ENCODE measurements around the gene GAB1.

GRCh38 chr4:143437476-143437875 is 100.8 kb downstream of the GAB1 start:
- TF ChIP-seq CTCF (IDR thresholded peaks at IDR 0.05 in 2 of 3, conservative IDR thresholded peaks at IDR 0.05 in 1 of 3; ENCODE audit: borderline replicate concordance in 1 of 3, insufficient read depth in 1 of 3, low read depth in 2 of 3, low read length in 2 of 3) (no peak), EZH2phosphoT487 (IDR thresholded peaks at IDR 0.05; ENCODE audit: borderline replicate concordance) (no peak), POLR2A (IDR thresholded peaks at IDR 0.05; ENCODE audit: borderline replicate concordance, extremely low read depth, insufficient read depth, insufficient read length) (no peak), RAD21 (IDR thresholded peaks at IDR 0.05; ENCODE audit: low read depth) (no peak), ATF3 (IDR thresholded peaks at IDR 0.05) (no peak), JUND (IDR thresholded peaks at IDR 0.05) (no peak), FOSL1 (IDR thresholded peaks at IDR 0.05; ENCODE audit: low read depth) (no peak), REST (IDR thresholded peaks at IDR 0.05; ENCODE audit: low read depth) (no peak), EZH2 (IDR thresholded peaks at IDR 0.05) (no peak), TCF7L2 (IDR thresholded peaks at IDR 0.05; ENCODE audit: borderline replicate concordance, extremely low read depth, insufficient read depth, insufficient read length) (no peak), ZNF274 (IDR thresholded peaks at IDR 0.05; ENCODE audit: low read depth, low read length) (no peak), MAX (IDR thresholded peaks at IDR 0.05) (no peak), CEBPB (IDR thresholded peaks at IDR 0.05; ENCODE audit: low read depth) (no peak), POLR2AphosphoS5 (IDR thresholded peaks at IDR 0.05; ENCODE audit: low read depth, low read length) (no peak)

All from HCT116 (cell line).